ENCODE results near the gene CMSS1. TPM values are rescaled to one million over a fixed set of nuclear protein-coding genes. Genes with fewer than 3 reads are reported as not detected.

CMSS1 gene
- total and polyA plus RNA-seq, 2 of the 13 experiments (the other 11 are each of a cell fraction or from before 2014, with no cell fraction given) = 6.4 to 48.7 TPM

GRCh38 chr3:99901200-99901926 is 83.7 kb downstream of the CMSS1 start (continued):
- TF ChIP-seq ZNF18 (CRISPR knock-in tag; IDR thresholded peaks at IDR 0.05; ENCODE audit: insufficient replicate concordance) = no peak
- no peak for TF ChIP-seq ZNF276 (CRISPR knock-in tag; IDR thresholded peaks at IDR 0.05; ENCODE audit: low read depth)
- 0 out of 2 replicates have a peak, but pooled peaks have one; percentile 68 for TF ChIP-seq MEF2D (CRISPR knock-in tag; IDR thresholded peaks at IDR 0.05)
- TF ChIP-seq FOXO1 (CRISPR knock-in tag; IDR thresholded peaks at IDR 0.05) = peak; percentile 62; the same call in 1 of the 2 replicates
- TF ChIP-seq BCL6 (CRISPR knock-in tag; IDR thresholded peaks at IDR 0.05) = peak; percentile 88
- TF ChIP-seq POLR2AphosphoS5 (IDR thresholded peaks at IDR 0.05; ENCODE audit: low read depth, low read length) = no peak
- TF ChIP-seq POLR2G (IDR thresholded peaks at IDR 0.05; ENCODE audit: low read depth, low read length) = no peak
- no peak for TF ChIP-seq BRF2 (CRISPR knock-in tag; IDR thresholded peaks at IDR 0.05)
- peak; percentile 51; the same call in 1 of the 2 replicates for TF ChIP-seq ZNF644 (CRISPR knock-in tag; IDR thresholded peaks at IDR 0.05; ENCODE audit: low read depth)
- no peak for TF ChIP-seq PRPF4 (IDR thresholded peaks at IDR 0.05; ENCODE audit: low read depth, low read length, poor library complexity, severe bottlenecking)
- no peak for TF ChIP-seq ZNF354B (CRISPR knock-in tag; IDR thresholded peaks at IDR 0.05)
- peak; percentile 66; the same call in 1 of the 2 replicates for TF ChIP-seq HMGXB3 (CRISPR knock-in tag; IDR thresholded peaks at IDR 0.05; ENCODE audit: borderline replicate concordance)
- TF ChIP-seq TEAD2 (CRISPR knock-in tag; IDR thresholded peaks at IDR 0.05) = no peak
- TF ChIP-seq ZSCAN29 (CRISPR knock-in tag; conservative IDR thresholded peaks at IDR 0.05) = no peak
- no peak for TF ChIP-seq SETDB1 (CRISPR knock-in tag; IDR thresholded peaks at IDR 0.05; ENCODE audit: borderline replicate concordance)
- TF ChIP-seq NR2F2 (IDR thresholded peaks at IDR 0.05; ENCODE audit: borderline replicate concordance, low read depth) = peak; percentile 34; the same call in 1 of the 2 replicates
- no peak for TF ChIP-seq IRX3 (CRISPR knock-in tag; IDR thresholded peaks at IDR 0.05; ENCODE audit: borderline replicate concordance, low read depth)
- peak; percentile 32; the same call in 1 of the 2 replicates for TF ChIP-seq YEATS2 (CRISPR knock-in tag; IDR thresholded peaks at IDR 0.05; ENCODE audit: borderline replicate concordance)
- no peak for TF ChIP-seq ZNF256 (CRISPR knock-in tag; conservative IDR thresholded peaks at IDR 0.05)
- TF ChIP-seq ZNF414 (CRISPR knock-in tag; IDR thresholded peaks at IDR 0.05) = no peak

All from HepG2 (cell line).